HG03432 (cell line): ENCODE data around the gene CCDC61.

ENCODE experiments used
- ATAC-seq: cut with Tn5 transposase; IDR thresholded peaks from one replicate; pipeline ENCODE4 v1.9.1; 2021; ENCODE audit warnings: mild to moderate bottlenecking, moderate library complexity; ENCODE audit not compliant: unreplicated experiment

The CCDC61 gene

GRCh38 chr19:46015687-46016425, 20.6 kb downstream of the CCDC61 start:
- peak; percentile 16 for ATAC-seq

DNA sequence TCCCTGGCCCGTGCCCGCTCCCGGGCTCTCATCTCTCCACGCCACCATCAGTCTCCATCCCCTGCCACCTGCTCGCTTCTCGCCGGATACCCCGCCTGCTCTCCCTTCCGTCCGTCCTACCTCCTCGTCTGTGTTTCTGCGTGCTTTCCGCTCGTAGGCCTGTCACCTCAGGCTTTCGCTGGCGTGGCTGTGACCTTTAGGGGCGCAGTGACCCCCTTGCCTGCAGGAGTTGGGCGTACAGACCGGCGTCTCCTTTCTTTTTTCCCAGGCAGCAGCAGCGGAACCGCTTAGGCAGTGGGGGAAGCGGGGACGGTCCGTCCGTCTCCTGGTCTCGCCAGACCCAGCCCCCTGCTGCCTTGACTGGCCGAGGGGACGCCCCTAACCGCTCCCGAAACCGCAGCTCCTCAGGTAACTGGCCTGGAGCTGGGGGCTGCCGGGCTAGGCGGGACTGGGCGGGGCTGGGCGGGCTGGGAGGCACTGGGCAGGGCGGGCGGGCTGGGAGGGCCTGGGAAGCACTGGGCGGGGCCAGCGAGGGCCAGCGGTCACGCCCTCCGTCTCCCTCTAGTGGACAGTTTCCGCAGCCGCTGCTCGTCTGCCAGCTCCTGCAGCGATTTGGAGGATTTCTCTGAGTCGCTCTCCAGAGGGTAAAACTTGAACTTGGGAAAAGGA, 21.3 kb downstream of the CCDC61 start:
- peak; percentile 56 for ATAC-seq

- ATAC-seq, result peak; percentile 16
These were observed 21.8 kb downstream of the CCDC61 start for GRCh38 chr19:46017095-46017429.

GRCh38 chr19:46017874-46018675, 22.8 kb downstream of the CCDC61 start:
- ATAC-seq, result no peak

DNA sequence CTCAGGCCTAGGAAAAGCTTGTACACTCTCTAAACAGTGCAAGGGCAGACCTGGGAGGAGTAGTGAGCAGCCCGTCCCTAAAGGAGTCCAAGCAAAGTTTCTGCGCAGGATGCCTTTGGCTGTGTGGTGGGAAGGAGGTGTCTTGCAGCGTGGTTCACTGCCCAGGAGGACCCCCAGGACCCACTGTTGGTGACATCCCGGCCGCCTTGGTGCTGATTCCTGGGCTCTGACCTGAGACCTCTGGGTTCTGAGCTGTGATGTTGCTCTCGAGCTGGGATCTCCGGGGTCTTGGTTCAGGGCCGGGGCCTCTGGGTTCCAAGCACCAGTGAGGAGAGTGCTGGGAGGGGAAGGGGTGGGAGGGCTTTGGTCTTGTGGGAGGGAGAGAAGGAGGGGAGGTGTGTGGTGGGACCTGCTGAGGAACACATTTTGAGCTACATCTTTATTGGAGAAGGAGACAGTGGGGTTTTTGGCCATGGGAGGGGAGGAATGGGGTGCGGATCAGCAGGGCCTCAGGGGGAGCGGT, 23.5 kb downstream of the CCDC61 start:
- no peak for ATAC-seq

GRCh38 chr19:46019270-46019669, 24.0 kb downstream of the CCDC61 start:
- no peak for ATAC-seq

DNA sequence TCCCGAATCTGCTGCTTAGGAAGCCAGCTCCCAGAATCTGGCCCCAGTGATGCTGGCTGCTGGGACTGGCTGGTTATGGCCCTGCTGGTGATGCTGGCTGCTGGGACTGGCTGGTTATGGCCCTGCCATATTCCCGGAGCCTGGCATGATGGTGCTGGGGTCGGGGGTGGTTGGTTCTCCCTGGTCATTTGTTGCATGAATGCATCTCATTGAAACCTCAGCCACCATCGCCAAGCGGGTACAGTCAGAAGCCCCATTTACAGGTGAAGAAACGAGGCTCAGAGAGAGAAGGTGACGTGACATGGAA, 25.5 kb downstream of the CCDC61 start:
- ATAC-seq, result no peak

GRCh38 chr19:46021531-46022041, 26.3 kb downstream of the CCDC61 start:
- ATAC-seq, result no peak

- ATAC-seq, result no peak
These were observed 26.8 kb downstream of the CCDC61 start for GRCh38 chr19:46022061-46022430.

DNA sequence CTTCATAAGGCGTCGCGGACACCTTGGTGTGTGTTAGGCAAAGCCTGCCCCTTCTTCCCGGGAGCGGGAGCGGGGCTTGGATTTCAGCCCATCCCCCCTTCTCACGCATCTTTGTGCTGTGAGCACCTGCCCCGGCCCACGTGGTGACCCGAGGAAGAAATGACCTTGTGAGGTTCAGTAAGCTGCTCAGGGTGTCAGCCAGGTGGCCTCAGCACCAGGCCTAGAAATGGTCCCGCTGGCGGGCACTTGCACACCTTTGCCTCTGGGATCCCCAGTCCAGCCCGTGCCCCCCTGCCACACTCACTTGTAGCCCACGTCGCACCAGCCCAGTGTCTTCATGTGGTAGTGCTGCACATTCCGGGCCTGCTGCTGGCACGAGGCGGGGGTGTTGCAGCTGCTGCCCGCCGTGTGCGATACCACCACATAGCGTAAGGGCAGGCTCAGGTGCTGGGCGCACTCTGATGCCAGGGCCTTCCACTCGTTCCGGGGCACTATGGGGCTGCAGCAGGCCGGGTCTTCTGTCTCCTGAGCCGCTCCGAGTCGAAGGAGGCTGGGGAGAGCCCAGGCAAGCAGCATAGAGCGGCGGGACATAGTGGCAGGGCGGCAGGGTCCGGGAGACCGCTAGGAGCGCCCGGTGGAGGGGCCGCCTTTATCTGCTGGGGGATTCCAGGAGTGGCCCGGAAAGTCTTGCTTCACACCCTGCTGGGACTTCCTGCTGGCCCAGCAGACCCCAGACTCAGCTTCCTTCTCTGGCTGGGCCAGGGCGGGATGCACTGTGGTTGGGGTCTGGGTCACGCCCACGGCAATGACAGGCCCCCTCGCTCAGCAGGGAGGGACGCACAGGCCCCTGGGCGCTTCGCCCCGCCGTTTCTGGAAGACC, 27.4 kb downstream of the CCDC61 start, which contains the start of gene PGLYRP1:
PGLYRP1 (minus strand) TSS at position 623 of the 880 bp plus-strand sequence; CDS start at position 591, 32 bp downstream.
- ATAC-seq, result no peak

GRCh38 chr19:46023311-46023779, 28.1 kb downstream of the CCDC61 start:
- no peak for ATAC-seq

GRCh38 chr19:46025835-46026234, 30.6 kb downstream of the CCDC61 start:
- no peak for ATAC-seq

DNA sequence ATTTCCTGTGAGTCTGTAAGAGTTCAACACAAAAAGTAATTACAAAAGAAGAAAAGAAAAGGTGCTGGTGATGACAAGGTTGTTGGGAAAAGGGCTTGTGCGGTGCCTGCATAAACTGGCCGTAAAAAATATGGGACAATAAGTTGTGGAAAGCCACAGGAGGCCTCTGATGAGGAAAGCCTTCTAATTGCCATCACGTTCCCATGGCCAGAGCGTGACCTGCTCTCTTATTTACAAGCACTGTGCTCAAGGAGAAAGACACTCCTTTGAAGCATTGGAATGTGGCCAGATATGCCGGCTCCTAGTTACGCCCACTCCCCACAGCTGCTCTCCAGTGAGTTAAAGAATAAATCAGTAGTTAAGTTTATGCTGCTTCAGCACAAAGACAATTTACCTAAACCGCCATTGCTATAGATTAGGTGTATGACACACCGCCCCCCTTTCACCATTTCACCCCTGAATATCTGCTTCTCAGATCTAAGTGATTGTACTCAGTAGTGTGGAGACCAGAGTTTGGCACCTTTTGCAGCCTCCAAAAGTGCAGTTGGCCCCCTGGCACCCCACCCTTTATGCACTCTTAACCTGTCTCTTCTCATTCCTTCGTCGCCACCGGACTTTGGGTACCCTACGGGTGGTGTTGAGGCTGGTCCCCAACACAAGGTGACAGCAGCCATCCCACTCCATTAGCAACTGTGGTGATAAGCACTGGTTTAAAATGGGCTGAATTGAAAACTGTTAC, 35.7 kb downstream of the CCDC61 start:
- ATAC-seq, result no peak

DNA sequence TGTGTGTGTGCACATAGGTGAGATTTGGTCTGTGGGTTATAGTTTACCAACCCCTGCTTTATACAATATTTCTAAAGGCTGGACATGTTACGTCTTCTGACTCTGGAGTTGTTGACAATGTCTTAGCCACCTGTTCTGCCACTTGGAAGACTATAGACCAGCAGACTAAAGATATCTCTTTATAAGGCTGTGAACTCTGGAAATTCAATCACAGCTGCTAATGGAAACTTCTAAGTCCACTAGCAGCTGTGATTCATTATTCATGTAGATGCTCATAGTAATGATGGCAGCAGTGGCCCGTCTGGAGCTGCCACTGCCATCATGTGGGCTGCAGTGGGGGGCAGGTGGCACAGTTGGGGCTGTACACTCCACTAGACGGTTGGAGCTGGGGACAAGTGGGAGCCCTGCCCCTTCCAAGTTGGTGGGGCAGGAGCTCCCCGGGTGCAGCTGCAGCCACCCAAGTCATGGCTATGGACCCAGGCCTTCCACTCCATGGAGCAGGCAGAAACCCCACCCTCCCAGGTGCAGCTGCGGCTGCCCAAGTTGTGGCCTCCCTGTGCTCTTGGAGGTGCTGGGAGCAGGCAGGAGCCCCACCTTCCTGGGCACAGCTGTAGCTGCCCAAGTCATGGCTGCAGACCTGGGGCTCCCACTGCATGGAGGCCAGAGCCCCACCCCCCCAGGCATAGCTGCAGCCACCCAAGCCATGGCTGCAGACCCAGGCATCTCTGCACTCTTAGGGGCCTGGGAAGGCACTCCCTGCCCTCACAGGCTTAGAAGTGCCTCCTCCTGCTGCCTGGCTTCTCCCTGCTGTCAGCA, 36.7 kb downstream of the CCDC61 start:
- no peak for ATAC-seq

- no peak for ATAC-seq
These were observed 37.3 kb downstream of the CCDC61 start for GRCh38 chr19:46032597-46033025.

DNA sequence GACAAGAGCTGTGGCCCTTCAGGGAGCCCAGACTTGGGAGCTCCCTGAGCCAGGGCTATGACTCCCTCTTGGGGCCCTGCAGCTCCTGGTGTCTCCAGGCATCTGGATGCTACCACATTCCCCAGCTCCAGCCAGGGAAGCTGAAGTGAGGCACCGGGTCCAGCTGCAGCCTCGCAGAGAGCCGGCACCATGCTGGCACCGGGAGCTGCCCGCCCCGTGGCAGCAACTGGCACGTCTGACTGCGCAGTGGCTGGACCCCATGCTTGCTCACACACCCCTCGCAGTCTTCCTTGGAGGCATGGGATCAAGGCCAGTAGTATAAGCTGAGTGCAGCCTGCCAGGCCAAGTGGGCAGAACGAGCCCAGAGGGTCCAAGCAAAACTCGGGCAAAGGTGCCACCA, 38.1 kb downstream of the CCDC61 start:
- no peak for ATAC-seq

DNA sequence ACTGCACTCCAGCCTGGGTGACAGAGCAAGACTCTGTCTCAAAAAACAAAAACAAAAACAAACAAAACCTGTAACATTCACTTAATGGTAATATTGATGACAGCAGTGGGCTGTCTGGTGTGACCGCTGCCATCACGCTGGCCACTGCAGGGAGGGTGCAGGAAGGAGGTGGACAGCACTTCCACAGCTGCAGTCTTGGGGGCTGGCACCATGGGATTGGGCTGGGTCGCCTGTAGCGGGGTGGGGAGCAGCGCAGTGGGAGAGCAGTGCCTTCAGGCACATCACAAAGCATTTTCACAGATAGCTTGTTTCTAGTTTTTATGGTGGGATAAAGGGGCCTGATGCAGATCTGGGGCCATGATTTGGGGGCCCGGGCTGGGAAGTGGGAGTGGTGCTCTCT, 40.3 kb downstream of the CCDC61 start:
- ATAC-seq, result no peak

DNA sequence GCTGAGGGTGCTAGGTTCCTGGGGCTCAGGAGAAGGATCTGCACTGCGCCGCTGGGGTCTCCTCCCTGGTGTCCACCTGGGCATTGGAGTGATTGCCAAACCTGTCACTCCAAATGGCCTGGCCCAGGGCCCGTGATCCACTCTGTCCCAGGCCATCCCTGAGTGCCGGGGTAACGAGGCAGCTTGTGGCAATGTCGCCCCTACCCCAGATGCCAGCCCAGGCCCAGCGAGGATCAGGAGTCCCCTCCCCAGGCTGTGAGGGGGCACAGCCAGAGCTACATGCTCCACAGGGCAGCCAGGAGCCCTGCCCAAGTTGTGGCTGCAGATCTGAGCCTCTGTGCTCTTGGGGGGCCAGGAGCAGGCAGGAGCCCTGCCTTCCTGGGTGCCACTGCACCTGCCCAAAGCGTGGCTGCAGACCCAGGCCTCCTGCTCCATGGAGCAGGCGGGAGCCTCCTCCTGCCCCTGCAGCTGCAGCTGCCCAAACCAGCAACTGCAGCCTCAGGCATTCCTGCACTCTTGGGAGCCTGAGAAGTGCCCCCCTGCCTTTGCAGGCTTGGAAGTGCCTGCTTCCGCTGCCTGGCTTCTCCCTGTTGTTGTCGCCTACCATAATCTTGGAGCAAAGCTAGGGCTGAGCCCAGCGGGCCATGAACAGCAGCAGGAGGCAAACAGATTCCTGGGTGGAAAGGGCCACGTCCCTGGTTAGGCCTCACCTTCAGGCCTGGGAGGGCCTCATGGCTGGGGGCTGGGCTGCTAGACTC, 40.9 kb downstream of the CCDC61 start:
- ATAC-seq, result no peak
